HAP-1 (cell line): ENCODE results near the gene AP5Z1.

Source experiments
- DNase-seq, 2 experiments: peaks; one replicate each; pipeline ENCODE4 v3.0.0-alpha.2; 2016 to 2020; ENCODE audit warnings: low spot score in 2 of 2
- H3K27me3 ChIP-seq: fragments of 250-450 bp; sonication (Bioruptor Pico); 2 replicates; pipeline ENCODE4 v1.5.1; 2020; ENCODE audit warnings: low read depth, mild to moderate bottlenecking, moderate library complexity
- H3K36me3 ChIP-seq: fragments of 250-450 bp; sonication (Bioruptor Pico); replicated peaks from 2 replicates; pipeline ENCODE4 v1.5.1; 2020; ENCODE audit warnings: mild to moderate bottlenecking
- H3K4me1 ChIP-seq: fragments of 250-450 bp; sonication (Bioruptor Pico); 2 replicates; pipeline ENCODE4 v1.5.1; 2020; ENCODE audit warnings: mild to moderate bottlenecking
- H3K4me3 ChIP-seq: fragments of 250-450 bp; sonication (Bioruptor Pico); 2 replicates; pipeline ENCODE4 v1.5.1; 2020; ENCODE audit warnings: mild to moderate bottlenecking, moderate library complexity
- H3K9me3 ChIP-seq: fragments of 250-450 bp; sonication (Bioruptor Pico); 2 replicates; pipeline ENCODE4 v1.5.1; 2020; ENCODE audit warnings: mild to moderate bottlenecking, moderate library complexity
- in situ Hi-C: fragments of 300-500 bp; cut with MboI; formaldehyde crosslinking; loops from 3 replicates; pipeline ENCODE4 v1.14.3; 2020; ENCODE audit warnings: low sequenced_read_pairs, inconsistent platforms, mixed read lengths

Gene AP5Z1

DNA sequence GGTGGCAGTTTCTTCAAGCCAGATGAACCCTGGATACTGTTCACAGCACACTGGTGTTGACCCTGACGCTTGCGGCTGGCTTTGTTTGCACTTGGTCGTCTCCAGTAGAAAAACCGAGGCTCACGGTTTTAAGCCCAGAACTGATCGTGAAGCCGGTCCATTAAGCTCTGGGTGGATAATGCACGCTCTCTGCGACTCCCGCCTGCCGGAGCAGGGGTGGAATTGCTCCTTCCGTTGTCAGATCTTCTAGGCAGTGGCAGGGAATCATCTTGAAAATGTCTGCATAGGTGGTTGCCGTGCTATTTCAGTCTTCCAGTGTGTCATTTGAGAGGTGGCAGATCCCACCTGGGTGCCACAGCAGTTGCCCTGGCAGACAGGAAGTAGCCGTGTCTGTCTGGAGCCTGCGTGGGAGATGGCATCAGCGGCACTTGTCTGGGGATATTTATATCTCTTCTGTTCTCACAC lies 35.9 kb upstream of the AP5Z1 start:
- H3K27me3 ChIP-seq: no peaks in the 10 kb centered on the region
- H3K36me3 ChIP-seq: peaks cover 19% of the 10 kb centered on the region
- no peak overlapping the region for H3K4me3 ChIP-seq
- H3K4me1 ChIP-seq: peaks cover 15% of the 10 kb centered on the region
- no peak for DNase-seq
- in situ Hi-C loops: no loop called here
- no peaks in the 10 kb centered on the region for H3K9me3 ChIP-seq

DNA sequence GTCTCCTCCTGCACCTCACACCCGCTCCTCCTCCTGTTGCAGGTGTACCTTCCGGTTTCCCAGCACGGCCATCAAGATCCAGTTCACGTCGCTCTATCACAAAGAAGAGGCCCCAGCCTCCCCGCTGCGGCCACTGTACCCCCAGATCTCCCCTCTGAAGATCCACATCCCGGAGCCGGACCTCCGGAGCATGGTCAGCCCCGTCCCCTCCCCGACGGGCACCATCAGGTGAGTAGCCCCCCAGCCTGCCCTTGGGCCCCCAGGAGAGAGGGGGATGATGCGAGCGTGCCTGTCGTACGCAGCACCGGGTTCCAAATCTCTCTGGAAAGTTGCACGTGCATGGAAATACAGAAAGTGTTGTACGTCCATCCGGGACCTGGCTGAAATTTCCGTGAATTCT lies 34.6 kb upstream of the AP5Z1 start:
- Histone ChIP-seq H3K36me3 (peaks cover 21% of the 10 kb centered on the region), H3K27me3 (no peaks in the 10 kb centered on the region), H3K9me3 (no peaks in the 10 kb centered on the region), H3K4me1 (peaks cover 22% of the 10 kb centered on the region), H3K4me3 (no peak overlapping the region)
- DNase-seq: no peak
- in situ Hi-C loops: no loop called here

DNA sequence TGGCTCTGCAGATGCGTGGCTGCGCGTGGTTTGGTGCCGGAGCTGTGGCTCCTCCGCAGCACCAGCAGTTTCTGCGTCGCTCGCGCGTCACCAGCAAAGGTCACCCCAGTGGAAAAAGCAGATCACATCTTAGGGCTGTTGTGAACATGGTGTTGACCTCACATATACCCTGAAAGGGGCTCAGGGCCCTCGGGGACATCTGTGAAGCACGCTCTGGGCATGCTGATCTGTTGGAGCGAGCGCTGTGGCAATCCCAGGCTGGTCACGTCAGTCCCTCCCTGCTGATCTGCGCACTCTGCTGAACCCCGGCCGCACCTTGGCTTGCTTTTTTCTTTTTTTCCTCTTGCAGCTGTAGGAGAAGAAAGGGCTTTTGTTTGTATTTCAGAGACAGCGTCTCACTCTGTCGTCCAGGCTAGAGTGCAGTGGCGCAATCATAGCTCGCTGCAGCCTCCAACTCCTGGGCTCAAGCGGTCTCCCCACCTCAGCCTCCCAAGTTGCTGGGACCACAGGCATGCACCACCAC lies 33.3 kb upstream of the AP5Z1 start:
- H3K4me3 ChIP-seq: no peak overlapping the region
- H3K4me1 ChIP-seq: peaks cover 26% of the 10 kb centered on the region
- DNase-seq: no peak
- no peaks in the 10 kb centered on the region for H3K27me3 ChIP-seq
- peaks cover 32% of the 10 kb centered on the region for H3K36me3 ChIP-seq
- H3K9me3 ChIP-seq: no peaks in the 10 kb centered on the region
- in situ Hi-C loops: no loop called here

DNA sequence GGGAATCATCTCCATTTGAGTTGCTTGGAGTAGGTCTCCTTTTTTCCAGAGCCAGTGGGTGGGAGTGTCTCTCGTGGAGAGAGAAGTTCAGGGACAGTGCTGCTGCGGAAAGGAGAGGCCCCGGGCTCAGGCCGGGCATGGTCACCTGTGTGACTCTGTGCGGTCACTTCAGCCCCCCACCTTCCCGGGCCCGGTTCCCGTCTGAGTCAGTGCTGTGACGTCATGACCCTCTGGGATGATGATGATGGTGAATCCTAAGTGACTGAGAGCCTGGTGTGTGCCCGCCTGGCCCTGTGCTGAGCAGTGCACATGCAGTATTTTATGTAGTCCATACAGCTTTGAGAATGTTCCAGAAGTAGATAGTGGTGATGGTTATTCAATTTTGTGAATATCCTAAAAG lies 32.6 kb upstream of the AP5Z1 start:
- no peak for DNase-seq
- H3K27me3 ChIP-seq: no peaks in the 10 kb centered on the region
- H3K36me3 ChIP-seq: peaks cover 40% of the 10 kb centered on the region
- in situ Hi-C loops: no loop called here
- H3K4me3 ChIP-seq: no peak overlapping the region
- no peaks in the 10 kb centered on the region for H3K9me3 ChIP-seq
- peaks cover 26% of the 10 kb centered on the region for H3K4me1 ChIP-seq

DNA sequence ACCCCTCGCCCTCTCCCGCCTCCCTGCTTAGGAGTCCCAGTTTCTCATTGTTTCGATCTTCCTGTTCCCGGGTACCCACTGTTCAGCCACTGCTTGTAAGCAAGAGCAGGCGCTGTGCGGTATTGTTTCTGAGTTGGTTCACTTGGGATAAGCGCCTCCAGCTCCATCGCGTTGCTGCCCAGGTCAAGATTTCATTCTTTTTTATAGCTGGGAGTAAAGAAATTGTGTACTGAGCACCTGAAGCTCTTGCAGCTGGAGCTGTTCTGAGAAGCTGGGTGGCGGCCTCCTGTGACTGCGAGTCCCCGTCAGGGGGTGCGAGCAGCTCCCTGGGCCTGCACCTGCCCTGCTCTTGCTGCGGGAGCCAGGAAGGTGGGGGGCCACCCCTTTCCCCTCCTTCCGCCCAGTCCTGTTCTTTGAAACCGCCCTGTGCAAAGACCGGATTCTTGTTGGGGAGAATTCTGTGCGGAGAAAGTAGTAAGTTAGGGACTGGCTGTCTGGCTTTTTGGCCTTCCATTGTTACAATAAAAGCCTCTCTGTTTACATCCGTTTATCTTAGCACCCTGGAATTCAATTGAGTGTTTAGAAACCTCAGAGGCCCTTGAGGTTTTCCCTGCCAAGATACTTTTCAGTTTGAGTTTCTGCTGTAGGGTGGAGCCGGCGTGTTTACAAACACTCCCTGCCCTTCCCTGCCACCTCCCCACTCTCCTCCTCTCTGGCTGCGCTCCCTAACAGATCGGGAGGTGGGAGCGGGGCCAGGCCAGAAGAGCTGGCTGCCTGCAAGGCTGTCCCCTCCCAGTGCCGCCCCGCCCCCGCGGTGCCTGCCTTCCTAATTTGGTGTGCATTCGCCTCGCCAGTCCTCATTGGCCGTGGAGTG lies 30.8 kb upstream of the AP5Z1 start:
- H3K27me3 ChIP-seq: no peaks in the 10 kb centered on the region
- in situ Hi-C loops: no loop called here

DNA sequence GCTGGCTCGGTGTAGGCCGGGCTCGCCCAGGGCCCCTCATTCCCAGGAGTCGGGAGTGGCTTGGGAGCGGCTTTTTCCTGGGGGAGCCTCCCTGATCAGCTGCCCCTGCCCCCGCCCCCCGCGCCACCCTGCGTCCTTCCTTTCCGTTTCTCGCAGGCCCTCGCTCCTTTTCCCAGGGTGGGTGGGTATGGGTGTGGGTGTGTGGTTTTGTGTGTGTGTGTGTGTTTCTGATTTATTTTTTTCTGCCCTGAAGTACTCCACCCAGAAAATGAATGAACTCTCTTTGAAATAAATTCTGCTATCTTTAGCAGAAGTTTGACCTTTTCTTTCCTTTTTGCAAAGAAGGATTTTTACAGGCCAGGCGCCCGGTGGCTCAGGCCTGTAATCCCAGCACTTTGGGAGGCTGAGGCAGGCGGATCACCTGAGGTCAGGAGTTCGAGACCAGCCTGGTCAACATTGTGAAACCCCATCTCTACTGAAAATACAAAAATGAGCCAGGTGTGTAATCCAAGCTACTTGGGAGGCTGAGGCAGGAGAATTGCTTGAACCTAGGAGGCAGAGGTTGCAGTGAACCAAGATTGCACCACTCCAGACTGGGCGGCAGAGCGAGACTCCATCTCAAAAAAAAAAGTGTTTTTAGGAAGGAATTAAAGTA lies 30.0 kb upstream of the AP5Z1 start:
- in situ Hi-C loops: no loop called here
- Histone ChIP-seq H3K4me1 (peaks cover 26% of the 10 kb centered on the region), H3K4me3 (peak overlapping the region; percentile 6; the same call in 1 of the 2 replicates), H3K27me3 (no peaks in the 10 kb centered on the region), H3K36me3 (peaks cover 50% of the 10 kb centered on the region), H3K9me3 (no peaks in the 10 kb centered on the region)
- no peak for DNase-seq

More for the DNA sequence above, 30.8 kb upstream of the AP5Z1 start:
- no peaks in the 10 kb centered on the region for H3K9me3 ChIP-seq
- no peak overlapping the region for H3K4me3 ChIP-seq
- peaks cover 49% of the 10 kb centered on the region for H3K36me3 ChIP-seq
- H3K4me1 ChIP-seq: peaks cover 26% of the 10 kb centered on the region
- DNase-seq: peak; percentile 86 to 97

DNA sequence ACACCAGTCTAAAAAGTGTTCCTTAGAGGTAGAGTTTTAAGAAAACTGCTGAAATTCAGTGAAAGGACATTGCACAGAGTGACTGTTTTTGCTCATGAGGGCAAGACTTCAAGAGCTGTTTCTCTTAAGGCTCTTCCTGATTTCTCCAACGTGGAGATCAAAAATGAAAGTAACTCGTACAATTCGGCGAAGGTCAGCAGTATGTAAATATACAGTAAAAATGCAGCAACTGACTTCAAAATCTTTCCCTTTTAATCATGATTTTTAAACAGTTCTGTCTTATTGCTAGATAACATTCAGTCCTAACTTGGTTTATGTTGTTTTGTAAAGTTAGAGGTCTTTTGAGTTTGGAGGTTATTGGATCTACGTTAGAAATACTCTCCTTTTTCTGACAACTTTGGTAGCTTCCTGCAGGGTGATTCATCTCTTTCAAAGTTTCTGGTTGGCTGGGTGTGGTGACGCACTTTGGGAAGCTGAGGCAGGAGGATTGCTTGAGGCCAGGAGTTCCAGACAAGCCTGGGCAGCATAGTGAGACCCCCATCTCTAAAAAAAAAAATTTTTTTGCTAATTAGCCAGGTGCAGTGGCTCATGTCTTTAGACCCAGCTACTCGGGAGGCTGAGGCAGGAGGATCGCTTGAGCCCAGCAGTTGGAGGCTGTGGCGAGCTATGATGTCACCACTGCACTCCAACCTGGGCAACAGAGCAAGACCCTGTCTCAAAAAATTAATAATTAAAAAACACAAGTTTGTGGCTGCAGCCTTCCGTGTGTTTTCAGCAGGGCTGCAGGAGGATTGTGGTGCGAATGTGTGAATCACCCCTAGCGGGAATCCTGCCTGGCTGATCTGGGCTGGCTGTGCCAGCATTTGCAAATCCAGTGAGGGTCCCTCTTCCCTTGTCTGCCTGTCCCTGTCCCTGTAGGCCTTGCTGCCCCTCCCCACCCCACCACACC lies 29.2 kb upstream of the AP5Z1 start:
- DNase-seq: no peak
- no peaks in the 10 kb centered on the region for H3K9me3 ChIP-seq
- in situ Hi-C loops: no loop called here
- H3K36me3 ChIP-seq: peaks cover 45% of the 10 kb centered on the region
- no peaks in the 10 kb centered on the region for H3K27me3 ChIP-seq
- peaks cover 26% of the 10 kb centered on the region for H3K4me1 ChIP-seq
- H3K4me3 ChIP-seq: no peak overlapping the region; the same call in 1 of the 2 replicates

DNA sequence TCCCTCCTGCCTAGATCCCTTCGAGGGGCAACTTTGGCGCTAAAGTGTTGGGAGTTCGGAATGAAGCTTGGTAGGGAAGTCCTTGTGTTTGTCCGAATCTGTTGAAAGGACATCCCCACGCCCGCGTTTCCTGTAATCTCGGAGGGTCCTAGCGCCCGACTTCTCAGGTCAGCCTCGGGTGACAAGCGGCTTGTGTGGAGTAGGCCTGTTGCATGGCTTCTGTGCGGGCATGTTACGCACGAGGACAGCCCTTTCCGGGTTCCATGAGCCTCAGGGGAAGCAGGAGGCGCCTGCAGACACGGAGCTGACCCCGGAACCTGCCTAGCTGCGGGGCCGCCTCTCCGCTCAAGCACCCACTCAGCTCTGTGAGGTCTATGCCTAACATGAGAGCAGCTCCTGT lies 28.4 kb upstream of the AP5Z1 start:
- no peaks in the 10 kb centered on the region for H3K9me3 ChIP-seq
- in situ Hi-C loops: no loop called here
- H3K4me1 ChIP-seq: peaks cover 26% of the 10 kb centered on the region
- H3K27me3 ChIP-seq: no peaks in the 10 kb centered on the region
- no peak overlapping the region for H3K4me3 ChIP-seq
- DNase-seq: no peak
- peaks cover 39% of the 10 kb centered on the region for H3K36me3 ChIP-seq

DNA sequence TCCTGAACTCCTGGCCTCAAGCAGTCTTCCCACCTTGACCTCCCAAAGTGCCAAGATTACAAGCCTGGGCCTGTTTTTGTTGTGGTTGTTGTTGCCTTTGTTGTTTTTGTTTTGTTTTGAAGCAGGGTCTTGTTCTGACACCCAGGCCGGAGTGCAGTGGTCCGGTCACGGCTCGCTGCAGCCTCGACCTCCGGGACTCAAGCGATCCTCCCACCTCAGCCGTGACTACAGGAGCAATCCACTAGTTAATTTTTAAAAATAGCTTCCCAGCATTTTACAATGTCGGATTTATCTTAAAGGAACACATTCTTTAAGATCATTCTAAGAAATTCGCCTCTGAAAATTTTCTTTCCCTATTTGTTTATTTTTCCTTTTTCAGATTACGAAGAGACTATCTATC lies 27.7 kb upstream of the AP5Z1 start:
- Histone ChIP-seq H3K4me3 (no peak overlapping the region), H3K27me3 (no peaks in the 10 kb centered on the region), H3K36me3 (peaks cover 37% of the 10 kb centered on the region), H3K4me1 (peaks cover 26% of the 10 kb centered on the region), H3K9me3 (no peaks in the 10 kb centered on the region)
- DNase-seq: no peak
- in situ Hi-C loops: no loop called here

DNA sequence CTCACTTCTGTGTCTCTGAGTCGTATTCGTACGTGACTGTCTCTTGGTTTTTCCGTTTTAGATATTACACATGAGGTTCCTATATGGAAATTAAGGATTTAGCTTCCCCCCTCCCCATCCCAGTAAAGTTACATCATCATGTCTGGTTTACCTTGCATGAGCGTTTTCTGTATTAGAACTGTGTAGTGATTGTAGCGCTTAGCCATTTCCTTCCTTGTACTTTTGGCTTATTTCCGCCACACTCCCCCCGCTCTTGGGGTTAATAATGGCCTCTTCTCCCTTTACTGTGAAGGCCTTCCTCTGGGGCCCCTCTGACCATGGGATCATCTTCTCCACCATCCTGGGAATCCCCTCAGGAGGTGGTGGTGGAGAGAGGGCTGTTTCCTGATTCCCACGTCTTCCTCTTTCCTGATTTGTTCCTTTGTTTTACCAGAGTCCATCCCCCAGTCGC lies 27.2 kb upstream of the AP5Z1 start:
- DNase-seq: no peak
- no peak overlapping the region for H3K4me3 ChIP-seq
- H3K4me1 ChIP-seq: peaks cover 21% of the 10 kb centered on the region
- no peaks in the 10 kb centered on the region for H3K9me3 ChIP-seq
- peaks cover 36% of the 10 kb centered on the region for H3K36me3 ChIP-seq
- no peaks in the 10 kb centered on the region for H3K27me3 ChIP-seq
- in situ Hi-C loops: no loop called here

DNA sequence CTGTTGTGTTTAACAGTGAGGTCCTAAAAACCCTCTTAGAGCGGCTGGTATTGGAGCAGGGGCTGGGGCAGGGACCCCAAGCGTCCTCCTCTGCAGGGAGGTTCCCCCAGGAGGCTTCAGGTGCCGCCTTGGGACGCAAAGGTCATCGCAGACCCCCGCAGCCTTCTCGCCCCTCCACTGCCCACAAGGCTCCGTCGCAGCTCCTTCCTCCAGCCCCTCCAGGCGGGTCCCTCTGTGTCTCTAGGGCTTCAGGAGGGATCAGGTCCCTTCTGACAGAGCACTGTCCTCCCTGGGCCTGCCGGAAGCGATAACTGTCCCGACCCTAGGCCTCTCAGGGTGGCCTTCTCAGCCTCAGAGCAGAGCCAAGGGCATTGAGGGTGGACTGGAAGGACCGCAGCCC lies 26.1 kb upstream of the AP5Z1 start:
- Histone ChIP-seq H3K9me3 (no peaks in the 10 kb centered on the region), H3K4me3 (no peak overlapping the region), H3K36me3 (peaks cover 39% of the 10 kb centered on the region), H3K4me1 (peaks cover 13% of the 10 kb centered on the region), H3K27me3 (no peaks in the 10 kb centered on the region)
- no peak for DNase-seq
- in situ Hi-C loops: no loop called here

DNA sequence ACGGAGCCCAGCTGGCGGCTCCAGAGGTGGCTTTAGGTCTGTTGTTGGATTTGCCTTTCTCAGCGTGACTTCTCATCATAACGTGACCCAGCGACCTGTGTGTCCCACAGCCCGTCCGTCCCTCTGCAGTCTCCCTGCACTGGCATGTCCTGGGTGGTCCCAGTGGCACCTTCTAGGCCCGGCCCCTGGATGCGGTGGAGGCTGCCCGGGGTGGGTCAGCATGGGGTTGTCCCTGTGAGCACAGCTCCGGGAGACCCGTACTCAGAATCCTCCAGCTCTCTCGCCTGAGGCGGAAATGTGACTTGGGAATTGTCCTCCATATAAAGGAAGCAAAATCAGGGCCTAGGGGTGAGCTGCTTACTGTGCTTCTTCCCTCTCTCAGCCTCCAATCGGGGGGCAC lies 25.6 kb upstream of the AP5Z1 start:
- H3K4me3 ChIP-seq: no peak overlapping the region
- no peaks in the 10 kb centered on the region for H3K27me3 ChIP-seq
- DNase-seq: no peak
- in situ Hi-C loops: loop anchor here (5.0 to 25.0 kb wide), 2 partner anchors 67 to 137 kb away; partner anchors contain the start of gene FOXK1
- H3K4me1 ChIP-seq: peaks cover 9% of the 10 kb centered on the region
- no peaks in the 10 kb centered on the region for H3K9me3 ChIP-seq
- H3K36me3 ChIP-seq: peaks cover 43% of the 10 kb centered on the region

DNA sequence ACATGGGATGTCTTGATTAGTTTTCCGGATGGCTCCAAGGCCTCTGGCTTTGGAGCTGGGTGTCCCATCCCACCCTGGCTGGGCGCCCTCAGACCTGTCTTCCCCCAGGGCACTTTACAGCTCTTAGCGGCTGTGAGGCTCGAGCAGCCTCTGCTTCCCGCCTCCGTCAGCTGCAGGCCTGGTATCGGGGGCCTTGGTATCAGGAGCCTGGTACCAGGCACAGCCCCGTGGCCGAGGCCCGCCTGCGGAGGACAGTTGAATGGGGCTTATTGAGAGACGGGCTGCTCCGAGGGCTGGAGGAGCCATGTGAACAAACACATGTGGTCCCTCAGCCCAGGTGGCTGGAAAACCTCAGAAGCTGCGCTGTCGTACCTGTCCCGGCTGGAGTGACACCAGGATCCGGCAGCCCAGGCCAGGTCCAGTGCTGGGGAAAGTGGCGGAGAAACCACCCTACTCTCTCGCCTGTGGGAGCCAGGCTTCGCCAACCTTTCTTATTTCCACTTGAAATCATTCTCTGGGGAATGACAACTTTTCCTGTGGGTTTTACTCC lies 23.9 kb upstream of the AP5Z1 start:
- DNase-seq: no peak
- Histone ChIP-seq H3K4me1 (no peaks in the 10 kb centered on the region), H3K9me3 (no peaks in the 10 kb centered on the region), H3K4me3 (no peak overlapping the region), H3K36me3 (peaks cover 49% of the 10 kb centered on the region), H3K27me3 (no peaks in the 10 kb centered on the region)
- in situ Hi-C loops: loop anchor here (5.0 to 25.0 kb wide), 2 partner anchors 69 to 139 kb away; partner anchors contain the start of gene FOXK1
